ENCODE results near the gene NPHP3.
"Not testable (repeated sequence)": the region's sequence is repeated elsewhere in the genome, so short reads cannot be mapped to it uniquely, and the experiment has no call there.

The NPHP3 gene

GRCh38 chr3:132652640-132653270, 69.5 kb downstream of the NPHP3 start:
- H3K4me3 ChIP-seq (replicated peaks; ENCODE audit: low read depth, low read length) = no peak overlapping the region
- no peak for TF ChIP-seq CTCF (IDR thresholded peaks at IDR 0.05; ENCODE audit: low read depth, low read length, missing control alignments)
- peak; percentile 40 for DNase-seq (ENCODE audit: extremely low read depth, low read depth)

- no peak overlapping the region for H3K4me3 ChIP-seq (replicated peaks; ENCODE audit: low read depth, low read length)
- TF ChIP-seq CTCF (IDR thresholded peaks at IDR 0.05; ENCODE audit: low read depth, low read length, missing control alignments) = no peak
- DNase-seq (ENCODE audit: extremely low read depth, low read depth) = no peak
These were observed 72.1 kb downstream of the NPHP3 start for GRCh38 chr3:132650153-132650552.

- no peak for TF ChIP-seq CTCF (IDR thresholded peaks at IDR 0.05; ENCODE audit: low read depth, low read length, missing control alignments)
- no peak for DNase-seq (ENCODE audit: extremely low read depth, low read depth)
- no peak overlapping the region for H3K4me3 ChIP-seq (replicated peaks; ENCODE audit: low read depth, low read length)
These were observed 77.2 kb downstream of the NPHP3 start for GRCh38 chr3:132645058-132645457.

- no peak overlapping the region for H3K4me3 ChIP-seq (replicated peaks; ENCODE audit: low read depth, low read length)
- no peak for DNase-seq (ENCODE audit: extremely low read depth, low read depth)
- TF ChIP-seq CTCF (IDR thresholded peaks at IDR 0.05; ENCODE audit: low read depth, low read length, missing control alignments) = no peak
These were observed 78.8 kb downstream of the NPHP3 start for GRCh38 chr3:132643366-132643765.

GRCh38 chr3:132642539-132642847, 79.7 kb downstream of the NPHP3 start:
- TF ChIP-seq CTCF (IDR thresholded peaks at IDR 0.05; ENCODE audit: low read depth, low read length, missing control alignments) = no peak
- no peak for DNase-seq (ENCODE audit: extremely low read depth, low read depth)
- H3K4me3 ChIP-seq (replicated peaks; ENCODE audit: low read depth, low read length) = no peak overlapping the region

GRCh38 chr3:132641837-132642538, 80.2 kb downstream of the NPHP3 start:
- H3K4me3 ChIP-seq (replicated peaks; ENCODE audit: low read depth, low read length) = no peak overlapping the region
- DNase-seq (ENCODE audit: extremely low read depth, low read depth) = peak; percentile 42
- peak; percentile 32 for TF ChIP-seq CTCF (IDR thresholded peaks at IDR 0.05; ENCODE audit: low read depth, low read length, missing control alignments)

- H3K4me3 ChIP-seq (replicated peaks; ENCODE audit: low read depth, low read length); DNase-seq (ENCODE audit: extremely low read depth, low read depth): not testable (repeated sequence)
These were observed 80.8 kb downstream of the NPHP3 start for GRCh38 chr3:132641427-132641826.
